ENCODE results near the gene TGFB2.

GRCh38 chr1:218451415-218451814, 106.3 kb downstream of the TGFB2 start:
- TF ChIP-seq CTCF (IDR thresholded peaks at IDR 0.05) (no peak), POLR2A (IDR thresholded peaks at IDR 0.05) (no peak)
